ENCODE measurements around the gene KCNIP1. TPM values are rescaled to one million over a fixed set of nuclear protein-coding genes. Genes with fewer than 3 reads are reported as not detected.

Gene KCNIP1
- total and polyA plus RNA-seq, 10 of the 15 experiments (the other 5 are each of a cell fraction or from before 2014, with no cell fraction given), result not detected

DNA sequence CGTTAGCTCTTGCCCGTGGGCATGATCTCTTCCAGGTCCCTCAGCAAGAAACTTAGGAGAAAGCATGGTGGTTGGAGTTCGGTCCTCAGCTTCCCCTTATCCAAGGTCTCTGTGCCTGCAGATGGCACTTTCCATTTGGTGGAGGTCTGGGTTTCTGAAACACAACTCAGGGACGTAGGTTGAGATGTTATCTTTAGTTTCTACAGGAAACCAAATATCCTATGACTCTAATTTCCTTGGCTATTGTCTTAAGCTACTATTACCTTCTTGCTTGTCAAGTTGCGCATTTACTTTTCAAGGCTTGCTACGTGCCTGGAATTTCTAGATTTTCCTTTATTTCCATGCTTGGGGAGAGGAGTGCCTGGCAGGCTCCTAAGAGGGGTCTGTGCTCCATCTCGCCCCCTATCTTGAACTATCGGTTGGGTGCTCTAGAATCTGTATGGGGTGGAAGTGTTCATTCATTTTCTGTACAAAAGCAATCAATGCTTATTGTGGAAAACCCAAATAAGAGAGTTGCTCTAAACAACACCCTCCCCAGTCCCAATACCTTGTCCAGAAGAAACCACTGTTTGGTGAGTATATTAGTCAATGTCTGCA is 32.9 kb upstream of the KCNIP1 start:
- Histone ChIP-seq H3K36me3 (ENCODE audit: control insufficient read depth in 2 of 2, insufficient read depth in 2 of 2, low read length in 1 of 2) (no peaks in the 10 kb centered on the region), H3K4me2 (ENCODE audit: control insufficient read depth, insufficient read depth) (no peak overlapping the region), H3K27me3 (replicated peaks in 1 of 2; ENCODE audit: control insufficient read depth in 2 of 2, insufficient read depth in 2 of 2, low read length in 1 of 2) (no peaks in the 10 kb centered on the region; a peak in 1 of 4 replicates), H3K9ac (ENCODE audit: control insufficient read depth, insufficient read depth, low read length) (no peak overlapping the region), H3K4me3 (no peak overlapping the region), H2AFZ (ENCODE audit: control insufficient read depth, low read depth, low read length) (no peak overlapping the region), H4K20me1 (ENCODE audit: control insufficient read depth, insufficient read depth) (no peaks in the 10 kb centered on the region), H3K79me2 (ENCODE audit: control insufficient read depth, insufficient read depth, low read length) (no peaks in the 10 kb centered on the region), H3K9me3 (replicated peaks; ENCODE audit: control insufficient read depth, insufficient read depth, low read length) (no peaks in the 10 kb centered on the region; the same call in 2 of the 3 replicates), H3K4me1 (ENCODE audit: control insufficient read depth, insufficient read depth, low read length) (no peaks in the 10 kb centered on the region), H3K27ac (ENCODE audit: control insufficient read depth, insufficient read depth) (no peak overlapping the region)
- POLR2A ChIA-PET, result no interaction called here
- WGBS (ENCODE audit: insufficient coverage, insufficient replicate concordance, low lambda C conversion rate, missing lambda C conversion rate), result 22% methylated on average over 8 of the region's 8 CpGs
- CTCF ChIA-PET, result no interaction called here
- intact Hi-C loops (cut with micrococcal nuclease; ENCODE audit: unreplicated experiment) (no loop called here), in situ Hi-C loops (cut with MboI) (no loop called here)
- no peak for DNase-seq (ENCODE audit: low read depth, low spot score)
- RAD21 ChIA-PET (ENCODE audit: unreplicated experiment), result no interaction called here
- no peak for FAIRE-seq
- SMC1A ChIA-PET (ENCODE audit: uncharacterized antibody, unreplicated experiment), result interaction anchor here (1.1 kb wide), 1 partner anchor 321 kb away, joined by 3 read pairs; no protein-coding TSS in a partner anchor
- BruUV-seq (replicated peaks), result no TSS peak
- no peak for ATAC-seq
- TF ChIP-seq MYC (IDR thresholded peaks at IDR 0.05; ENCODE audit: insufficient read depth, insufficient read length, insufficient replicate concordance, low read length, severe bottlenecking) (no peak), ZNF274 (IDR thresholded peaks at IDR 0.05; ENCODE audit: insufficient read depth, insufficient read length) (no peak), ZSCAN29 (IDR thresholded peaks at IDR 0.05) (no peak), BMI1 (IDR thresholded peaks at IDR 0.05; ENCODE audit: borderline replicate concordance) (no peak), GATAD2B (conservative IDR thresholded peaks at IDR 0.05; ENCODE audit: low read depth) (no peak)
- TF ChIP-seq, protein P1, sequence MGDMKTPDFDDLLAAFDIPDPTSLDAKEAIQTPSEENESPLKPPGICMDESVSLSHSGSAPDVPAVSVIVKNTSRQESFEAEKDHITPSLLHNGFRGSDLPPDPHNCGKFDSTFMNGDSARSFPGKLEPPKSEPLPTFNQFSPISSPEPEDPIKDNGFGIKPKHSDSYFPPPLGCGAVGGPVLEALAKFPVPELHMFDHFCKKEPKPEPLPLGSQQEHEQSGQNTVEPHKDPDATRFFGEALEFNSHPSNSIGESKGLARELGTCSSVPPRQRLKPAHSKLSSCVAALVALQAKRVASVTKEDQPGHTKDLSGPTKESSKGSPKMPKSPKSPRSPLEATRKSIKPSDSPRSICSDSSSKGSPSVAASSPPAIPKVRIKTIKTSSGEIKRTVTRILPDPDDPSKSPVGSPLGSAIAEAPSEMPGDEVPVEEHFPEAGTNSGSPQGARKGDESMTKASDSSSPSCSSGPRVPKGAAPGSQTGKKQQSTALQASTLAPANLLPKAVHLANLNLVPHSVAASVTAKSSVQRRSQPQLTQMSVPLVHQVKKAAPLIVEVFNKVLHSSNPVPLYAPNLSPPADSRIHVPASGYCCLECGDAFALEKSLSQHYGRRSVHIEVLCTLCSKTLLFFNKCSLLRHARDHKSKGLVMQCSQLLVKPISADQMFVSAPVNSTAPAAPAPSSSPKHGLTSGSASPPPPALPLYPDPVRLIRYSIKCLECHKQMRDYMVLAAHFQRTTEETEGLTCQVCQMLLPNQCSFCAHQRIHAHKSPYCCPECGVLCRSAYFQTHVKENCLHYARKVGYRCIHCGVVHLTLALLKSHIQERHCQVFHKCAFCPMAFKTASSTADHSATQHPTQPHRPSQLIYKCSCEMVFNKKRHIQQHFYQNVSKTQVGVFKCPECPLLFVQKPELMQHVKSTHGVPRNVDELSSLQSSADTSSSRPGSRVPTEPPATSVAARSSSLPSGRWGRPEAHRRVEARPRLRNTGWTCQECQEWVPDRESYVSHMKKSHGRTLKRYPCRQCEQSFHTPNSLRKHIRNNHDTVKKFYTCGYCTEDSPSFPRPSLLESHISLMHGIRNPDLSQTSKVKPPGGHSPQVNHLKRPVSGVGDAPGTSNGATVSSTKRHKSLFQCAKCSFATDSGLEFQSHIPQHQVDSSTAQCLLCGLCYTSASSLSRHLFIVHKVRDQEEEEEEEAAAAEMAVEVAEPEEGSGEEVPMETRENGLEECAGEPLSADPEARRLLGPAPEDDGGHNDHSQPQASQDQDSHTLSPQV (IDR thresholded peaks at IDR 0.05), result no peak
- TF ChIP-seq, protein P2, sequence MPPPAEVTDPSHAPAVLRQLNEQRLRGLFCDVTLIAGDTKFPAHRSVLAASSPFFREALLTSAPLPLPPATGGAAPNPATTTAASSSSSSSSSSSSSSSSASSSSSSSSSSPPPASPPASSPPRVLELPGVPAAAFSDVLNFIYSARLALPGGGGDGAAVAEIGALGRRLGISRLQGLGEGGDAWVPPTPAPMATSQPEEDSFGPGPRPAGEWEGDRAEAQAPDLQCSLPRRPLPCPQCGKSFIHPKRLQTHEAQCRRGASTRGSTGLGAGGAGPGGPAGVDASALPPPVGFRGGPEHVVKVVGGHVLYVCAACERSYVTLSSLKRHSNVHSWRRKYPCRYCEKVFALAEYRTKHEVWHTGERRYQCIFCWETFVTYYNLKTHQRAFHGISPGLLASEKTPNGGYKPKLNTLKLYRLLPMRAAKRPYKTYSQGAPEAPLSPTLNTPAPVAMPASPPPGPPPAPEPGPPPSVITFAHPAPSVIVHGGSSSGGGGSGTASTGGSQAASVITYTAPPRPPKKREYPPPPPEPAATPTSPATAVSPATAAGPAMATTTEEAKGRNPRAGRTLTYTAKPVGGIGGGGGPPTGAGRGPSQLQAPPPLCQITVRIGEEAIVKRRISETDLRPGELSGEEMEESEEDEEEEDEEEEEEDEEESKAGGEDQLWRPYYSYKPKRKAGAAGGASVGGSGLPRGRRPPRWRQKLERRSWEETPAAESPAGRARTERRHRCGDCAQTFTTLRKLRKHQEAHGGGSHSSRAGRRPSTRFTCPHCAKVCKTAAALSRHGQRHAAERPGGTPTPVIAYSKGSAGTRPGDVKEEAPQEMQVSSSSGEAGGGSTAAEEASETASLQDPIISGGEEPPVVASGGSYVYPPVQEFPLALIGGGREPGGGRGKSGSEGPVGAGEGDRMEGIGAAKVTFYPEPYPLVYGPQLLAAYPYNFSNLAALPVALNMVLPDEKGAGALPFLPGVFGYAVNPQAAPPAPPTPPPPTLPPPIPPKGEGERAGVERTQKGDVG (CRISPR knock-in tag; IDR thresholded peaks at IDR 0.05), result no peak
- TF ChIP-seq, protein P3, sequence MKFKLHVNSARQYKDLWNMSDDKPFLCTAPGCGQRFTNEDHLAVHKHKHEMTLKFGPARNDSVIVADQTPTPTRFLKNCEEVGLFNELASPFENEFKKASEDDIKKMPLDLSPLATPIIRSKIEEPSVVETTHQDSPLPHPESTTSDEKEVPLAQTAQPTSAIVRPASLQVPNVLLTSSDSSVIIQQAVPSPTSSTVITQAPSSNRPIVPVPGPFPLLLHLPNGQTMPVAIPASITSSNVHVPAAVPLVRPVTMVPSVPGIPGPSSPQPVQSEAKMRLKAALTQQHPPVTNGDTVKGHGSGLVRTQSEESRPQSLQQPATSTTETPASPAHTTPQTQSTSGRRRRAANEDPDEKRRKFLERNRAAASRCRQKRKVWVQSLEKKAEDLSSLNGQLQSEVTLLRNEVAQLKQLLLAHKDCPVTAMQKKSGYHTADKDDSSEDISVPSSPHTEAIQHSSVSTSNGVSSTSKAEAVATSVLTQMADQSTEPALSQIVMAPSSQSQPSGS (IDR thresholded peaks at IDR 0.05; ENCODE audit: low read length), result no peak

All from GM12878 (cell line).